ENCODE results near the gene MUC12. TPM values are rescaled to one million over a fixed set of nuclear protein-coding genes. Genes with fewer than 3 reads are reported as not detected.

MUC12 gene
- total RNA-seq, 2 donors from 2014 or later: not detected

DNA sequence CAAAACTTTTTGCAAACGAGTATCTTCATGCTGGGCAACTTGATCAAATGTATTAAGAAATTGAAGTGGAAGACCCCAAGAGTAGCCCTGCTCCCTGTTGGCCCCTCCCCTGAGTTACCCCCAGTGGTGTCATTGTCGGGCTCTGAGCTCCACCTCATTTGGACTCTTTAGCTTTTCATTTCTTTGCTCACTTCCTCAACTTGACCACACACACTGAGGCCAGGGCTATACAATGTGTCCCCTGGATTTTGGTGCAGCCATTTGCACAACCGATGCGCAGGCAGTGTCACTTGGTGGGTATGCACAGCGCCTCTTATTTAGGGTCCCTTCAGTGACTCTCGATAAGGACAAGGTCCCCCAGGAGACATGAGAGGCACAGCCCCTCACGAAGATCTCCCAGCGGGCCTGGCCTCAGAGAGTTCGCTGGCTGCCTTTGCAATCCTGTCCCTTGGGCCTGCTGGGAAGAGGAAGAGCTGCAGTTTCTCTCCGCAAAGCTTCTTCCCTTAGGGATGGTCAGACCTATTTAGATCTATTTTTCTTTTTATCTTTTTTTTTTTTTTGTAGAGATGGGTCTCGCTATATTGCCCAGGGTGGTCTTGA lies 22.5 kb upstream of the MUC12 start:
- DNase-seq (ENCODE audit: low spot score) (no peak), ATAC-seq (no peak)
- Mint-ChIP-seq H3K27ac (no peak overlapping the region), H3K4me3 (no peak overlapping the region), H3K36me3 (no peaks in the 10 kb centered on the region), H3K9me3 (no peaks in the 10 kb centered on the region), H3K4me1 (ENCODE audit: low read depth in 2 of 2) (peaks cover 0 to 2% of the 10 kb centered on the region in 2 donors), H3K27me3 (peaks cover 24 to 34% of the 10 kb centered on the region in 2 donors)

DNA sequence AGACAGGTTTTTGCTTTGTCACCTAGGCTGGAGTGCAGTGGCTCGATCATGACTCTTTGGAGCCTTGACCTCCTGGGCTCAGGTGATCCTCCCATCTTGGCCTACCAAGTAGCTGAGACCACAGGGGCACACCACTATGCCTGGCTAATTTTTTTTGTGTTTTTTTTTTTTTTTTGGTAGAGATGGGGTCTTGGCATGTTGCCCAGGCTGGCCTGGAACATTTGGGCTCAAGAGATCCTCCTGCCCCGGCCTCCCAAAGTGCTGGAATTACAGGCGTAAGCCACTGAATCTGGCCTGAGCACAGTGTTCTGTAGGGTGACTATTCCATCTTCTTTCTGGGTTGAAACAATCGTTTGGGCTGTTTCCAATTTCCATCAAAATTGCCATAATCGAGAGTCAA lies 21.6 kb upstream of the MUC12 start:
- DNase-seq (ENCODE audit: low spot score): no peak
- Mint-ChIP-seq H3K4me1 (ENCODE audit: low read depth in 2 of 2) (peaks cover 0 to 2% of the 10 kb centered on the region in 2 donors), H3K27me3 (peaks cover 19 to 25% of the 10 kb centered on the region in 2 donors), H3K36me3 (no peaks in the 10 kb centered on the region), H3K9me3 (no peaks in the 10 kb centered on the region), H3K27ac (no peak overlapping the region), H3K4me3 (no peak overlapping the region)
- ATAC-seq: no peak

DNA sequence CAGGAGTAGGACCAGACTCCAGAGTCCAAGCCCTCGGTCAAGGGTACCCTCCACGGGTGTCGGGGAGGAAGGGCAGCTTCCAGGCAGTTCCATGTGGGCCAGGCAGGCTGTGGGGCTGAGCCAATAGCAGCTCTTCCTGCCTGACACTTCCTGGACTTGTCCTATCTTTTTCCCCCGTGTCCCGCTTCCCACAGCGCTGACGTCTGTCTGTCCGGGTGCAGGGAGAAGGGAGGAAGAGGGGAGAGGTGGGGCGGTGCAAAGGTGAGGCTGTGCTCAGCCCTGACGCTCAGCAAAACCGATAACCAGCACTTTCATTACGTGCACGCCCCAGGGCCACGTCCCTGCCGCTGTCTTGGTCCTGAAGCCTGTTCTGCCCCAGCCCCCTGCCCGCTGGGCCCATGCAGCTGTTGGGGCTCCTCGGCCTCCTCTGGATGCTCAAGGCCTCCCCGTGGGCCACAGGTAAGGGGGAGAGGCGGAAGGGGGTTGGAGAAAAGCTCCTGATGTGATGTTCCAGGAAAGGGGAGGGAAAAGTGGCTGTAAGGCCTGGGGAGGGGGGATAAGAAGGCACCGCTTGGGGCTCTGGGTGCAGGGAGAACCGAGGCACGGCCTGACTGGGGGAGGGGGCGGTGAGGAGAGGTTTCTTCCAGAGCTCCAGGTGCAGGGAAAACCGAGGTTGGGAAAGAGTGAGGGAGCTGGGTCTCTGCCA lies 20.0 kb upstream of the MUC12 start, which contains the start of gene MUC3A:
MUC3A (plus strand) TSS at position 308 of the 706 bp plus-strand sequence; CDS start at position 399, 91 bp downstream.
- Mint-ChIP-seq H3K4me3 (no peak within 1 kb of the TSS), H3K27me3 (peaks cover 15 to 24% of the 10 kb centered on the region in 2 donors), H3K27ac (no peak within 1 kb of the TSS), H3K9me3 (no peaks in the 10 kb centered on the region), H3K36me3 (no peaks in the 10 kb centered on the region), H3K4me1 (ENCODE audit: low read depth in 2 of 2) (peaks cover 0 to 2% of the 10 kb centered on the region in 2 donors)
- DNase-seq (ENCODE audit: low spot score): no peak
- ATAC-seq: no peak

DNA sequence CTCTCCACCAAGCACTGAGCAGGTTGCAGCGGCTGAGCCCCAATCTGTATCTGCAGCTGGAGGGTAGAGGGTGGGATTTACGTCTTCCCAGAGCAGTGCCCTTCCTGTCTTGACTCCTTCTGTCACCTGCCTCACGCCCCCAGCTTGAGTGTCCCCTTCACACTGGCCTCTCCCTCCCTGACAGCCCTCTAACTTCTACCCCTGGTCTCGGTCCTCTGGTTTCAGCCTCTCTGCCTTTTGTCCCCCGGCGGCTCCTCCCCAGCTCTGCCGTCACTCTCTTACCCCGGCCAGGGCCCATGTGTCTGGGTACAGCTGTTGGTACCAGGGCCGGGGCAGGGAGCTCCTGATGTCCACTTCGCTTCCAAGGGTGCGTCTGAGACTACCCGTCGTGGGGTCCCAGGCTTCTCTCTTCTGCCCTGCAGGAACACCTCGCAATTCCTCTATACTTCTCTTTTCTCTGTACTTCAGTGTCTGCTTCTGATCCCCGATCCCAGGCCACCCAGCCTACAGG lies 19.4 kb upstream of the MUC12 start:
- Mint-ChIP-seq H3K36me3 (no peaks in the 10 kb centered on the region), H3K27me3 (peaks cover 15 to 24% of the 10 kb centered on the region in 2 donors), H3K4me1 (ENCODE audit: low read depth in 2 of 2) (peaks cover 0 to 2% of the 10 kb centered on the region in 2 donors), H3K4me3 (no peak overlapping the region), H3K9me3 (no peaks in the 10 kb centered on the region), H3K27ac (no peak overlapping the region)
- peak in 1 of 2 donors; percentile 3 for ATAC-seq
- DNase-seq (ENCODE audit: low spot score): no peak

DNA sequence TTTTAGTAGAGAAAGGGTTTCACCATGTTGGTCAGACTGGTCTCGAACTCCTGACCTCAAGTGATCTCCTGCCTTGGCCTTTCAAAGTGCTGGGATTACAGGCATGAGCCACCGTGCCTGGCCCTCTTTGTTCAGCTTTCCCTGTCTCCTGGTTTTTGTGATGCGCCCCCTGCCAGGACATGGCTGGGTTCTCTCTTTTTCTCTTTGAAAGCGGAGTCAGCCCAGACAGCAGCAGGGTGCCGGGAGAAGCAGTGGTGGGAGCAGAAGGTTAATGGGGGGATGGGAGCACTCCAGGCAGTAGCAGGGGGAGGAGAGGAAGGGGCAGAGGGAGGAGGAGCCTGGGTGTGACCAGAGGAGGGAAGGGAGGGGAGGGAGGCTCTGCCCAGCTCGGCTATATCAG lies 18.2 kb upstream of the MUC12 start:
- no peak for ATAC-seq

DNA sequence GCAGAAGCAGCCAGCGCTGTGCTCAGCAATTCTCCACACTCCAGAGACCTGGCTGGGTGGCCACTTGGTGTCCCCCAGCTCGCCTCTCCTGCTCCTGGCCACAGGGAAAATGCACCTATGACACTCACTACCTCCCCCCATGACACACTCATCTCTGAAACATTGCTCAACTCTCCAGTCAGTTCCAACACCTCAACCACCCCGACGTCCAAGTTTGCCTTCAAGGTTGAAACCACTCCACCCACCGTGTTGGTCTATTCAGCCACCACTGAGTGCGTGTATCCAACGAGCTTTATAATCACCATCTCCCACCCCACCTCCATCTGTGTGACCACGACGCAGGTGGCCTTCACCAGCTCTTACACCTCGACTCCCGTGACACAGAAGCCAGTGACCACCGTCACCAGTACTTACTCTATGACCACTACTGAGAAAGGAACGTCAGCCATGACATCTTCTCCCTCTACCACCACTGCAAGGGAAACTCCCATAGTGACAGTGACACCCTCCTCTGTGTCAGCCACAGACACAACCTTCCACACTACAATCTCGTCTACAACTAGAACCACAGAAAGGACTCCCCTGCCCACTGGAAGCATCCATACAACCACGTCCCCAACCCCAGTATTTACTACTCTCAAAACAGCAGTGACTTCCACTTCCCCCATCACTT lies 17.3 kb upstream of the MUC12 start:
- Mint-ChIP-seq H3K27me3 (peaks cover 7 to 10% of the 10 kb centered on the region in 2 donors), H3K36me3 (no peaks in the 10 kb centered on the region), H3K4me1 (ENCODE audit: low read depth in 2 of 2) (no peaks in the 10 kb centered on the region), H3K4me3 (no peak overlapping the region), H3K9me3 (no peaks in the 10 kb centered on the region), H3K27ac (no peak overlapping the region)
- ATAC-seq (peak in 1 of 2 donors; percentile 12), DNase-seq (ENCODE audit: low spot score) (no peak)

More for the DNA sequence above, 18.2 kb upstream of the MUC12 start:
- H3K4me1 Mint-ChIP-seq (ENCODE audit: low read depth in 2 of 2): no peaks in the 10 kb centered on the region
- H3K9me3 Mint-ChIP-seq: no peaks in the 10 kb centered on the region
- no peaks in the 10 kb centered on the region for H3K36me3 Mint-ChIP-seq
- no peak overlapping the region for H3K27ac Mint-ChIP-seq
- no peak for DNase-seq (ENCODE audit: low spot score)
- no peak overlapping the region for H3K4me3 Mint-ChIP-seq
- H3K27me3 Mint-ChIP-seq: peaks cover 9 to 12% of the 10 kb centered on the region in 2 donors

DNA sequence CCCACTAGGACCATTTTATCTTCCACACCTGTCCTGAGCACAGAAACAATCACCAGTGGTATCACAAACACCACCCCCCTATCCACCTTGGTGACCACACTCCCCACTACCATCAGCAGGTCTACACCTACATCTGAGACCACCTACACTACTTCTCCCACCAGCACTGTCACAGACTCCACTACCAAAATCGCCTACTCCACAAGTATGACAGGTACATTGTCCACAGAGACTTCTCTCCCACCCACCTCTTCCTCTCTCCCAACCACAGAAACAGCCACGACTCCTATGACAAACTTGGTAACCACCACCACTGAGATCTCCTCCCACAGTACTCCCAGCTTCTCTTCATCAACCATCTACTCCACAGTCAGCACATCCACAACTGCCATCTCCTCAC lies 16.7 kb upstream of the MUC12 start:
- H3K36me3 Mint-ChIP-seq: no peaks in the 10 kb centered on the region
- H3K4me1 Mint-ChIP-seq (ENCODE audit: low read depth in 2 of 2): no peaks in the 10 kb centered on the region
- H3K27ac Mint-ChIP-seq: no peak overlapping the region
- no peaks in the 10 kb centered on the region for H3K9me3 Mint-ChIP-seq
- peaks cover 7 to 10% of the 10 kb centered on the region in 2 donors for H3K27me3 Mint-ChIP-seq
- no peak overlapping the region for H3K4me3 Mint-ChIP-seq
- ATAC-seq (no peak), DNase-seq (ENCODE audit: low spot score) (no peak)

DNA sequence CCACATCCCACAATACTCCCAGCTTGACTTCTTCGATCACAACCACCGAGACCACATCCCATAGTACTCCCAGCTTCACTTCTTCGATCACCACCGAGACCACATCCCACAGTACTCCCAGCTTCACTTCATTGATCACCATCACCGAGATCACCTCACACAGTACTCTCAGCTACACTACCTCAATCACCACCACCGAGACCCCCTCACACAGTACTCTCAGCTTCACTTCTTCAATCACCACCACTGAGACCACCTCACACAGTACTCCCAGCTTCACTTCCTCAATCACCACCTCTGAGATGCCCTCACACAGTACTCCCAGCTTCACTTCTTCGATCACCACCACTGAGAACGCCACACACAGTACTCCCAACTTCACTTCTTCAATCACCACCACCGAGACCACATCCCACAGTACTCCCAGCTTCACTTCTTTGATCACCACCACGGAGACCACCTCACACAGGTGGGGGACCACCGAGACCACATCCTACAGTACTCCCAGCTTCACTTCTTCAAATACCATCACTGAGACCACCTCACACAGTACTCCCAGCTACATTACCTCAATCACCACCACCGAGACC lies 11.4 kb upstream of the MUC12 start:
- DNase-seq (ENCODE audit: low spot score): no peak
- peaks cover under 1 to 5% of the 10 kb centered on the region in 2 donors for H3K27me3 Mint-ChIP-seq
- no peak overlapping the region for H3K4me3 Mint-ChIP-seq
- H3K36me3 Mint-ChIP-seq: no peaks in the 10 kb centered on the region
- no peaks in the 10 kb centered on the region for H3K9me3 Mint-ChIP-seq
- ATAC-seq: peak in 1 of 2 donors; percentile 21
- no peak overlapping the region for H3K27ac Mint-ChIP-seq
- H3K4me1 Mint-ChIP-seq (ENCODE audit: low read depth in 2 of 2): no peaks in the 10 kb centered on the region

DNA sequence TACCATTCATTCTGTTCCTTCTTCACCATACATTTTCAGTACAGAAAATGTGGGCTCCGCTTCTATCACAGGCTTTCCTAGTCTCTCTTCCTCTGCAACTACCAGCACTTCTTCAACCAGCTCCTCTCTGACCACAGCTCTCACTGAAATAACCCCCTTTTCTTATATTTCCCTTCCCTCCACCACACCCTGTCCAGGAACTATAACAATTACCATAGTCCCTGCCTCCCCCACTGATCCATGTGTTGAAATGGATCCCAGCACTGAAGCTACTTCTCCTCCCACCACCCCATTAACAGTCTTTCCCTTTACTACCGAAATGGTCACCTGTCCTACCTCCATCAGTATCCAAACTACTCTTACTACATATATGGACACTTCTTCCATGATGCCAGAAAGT lies 9.5 kb upstream of the MUC12 start:
- ATAC-seq: no peak
- Mint-ChIP-seq H3K36me3 (no peaks in the 10 kb centered on the region), H3K9me3 (no peaks in the 10 kb centered on the region), H3K4me1 (ENCODE audit: low read depth in 2 of 2) (no peaks in the 10 kb centered on the region), H3K27me3 (peaks cover 6 to 13% of the 10 kb centered on the region in 2 donors), H3K27ac (no peak overlapping the region), H3K4me3 (no peak overlapping the region)
- no peak for DNase-seq (ENCODE audit: low spot score)

DNA sequence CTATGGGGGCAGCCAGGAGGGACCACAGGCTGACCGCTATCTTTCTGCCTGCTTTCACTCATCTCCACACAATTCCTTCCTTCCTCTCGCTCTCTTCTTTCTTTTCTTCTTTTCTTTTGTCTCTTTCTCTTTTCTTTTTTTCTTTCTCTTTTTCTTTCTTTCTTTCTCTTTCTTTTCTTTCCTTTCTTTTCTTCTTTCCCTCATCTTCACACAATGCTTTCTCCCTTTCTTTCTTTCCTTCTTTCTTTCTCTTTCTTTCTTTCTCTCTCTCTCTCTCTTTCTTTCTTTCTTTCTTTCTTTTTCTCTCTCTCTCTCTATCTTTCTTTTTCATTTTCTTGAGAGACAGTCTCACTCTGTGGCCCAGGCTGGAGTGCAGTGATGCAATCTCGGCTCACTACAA lies 6.8 kb upstream of the MUC12 start:
- Mint-ChIP-seq H3K4me1 (ENCODE audit: low read depth in 2 of 2) (peaks cover 12 to 14% of the 10 kb centered on the region in 2 donors), H3K27ac (no peak overlapping the region), H3K27me3 (peaks cover 19 to 29% of the 10 kb centered on the region in 2 donors), H3K9me3 (no peaks in the 10 kb centered on the region), H3K4me3 (no peak overlapping the region), H3K36me3 (no peaks in the 10 kb centered on the region)
- ATAC-seq: no peak
- DNase-seq (ENCODE audit: low spot score): no peak

DNA sequence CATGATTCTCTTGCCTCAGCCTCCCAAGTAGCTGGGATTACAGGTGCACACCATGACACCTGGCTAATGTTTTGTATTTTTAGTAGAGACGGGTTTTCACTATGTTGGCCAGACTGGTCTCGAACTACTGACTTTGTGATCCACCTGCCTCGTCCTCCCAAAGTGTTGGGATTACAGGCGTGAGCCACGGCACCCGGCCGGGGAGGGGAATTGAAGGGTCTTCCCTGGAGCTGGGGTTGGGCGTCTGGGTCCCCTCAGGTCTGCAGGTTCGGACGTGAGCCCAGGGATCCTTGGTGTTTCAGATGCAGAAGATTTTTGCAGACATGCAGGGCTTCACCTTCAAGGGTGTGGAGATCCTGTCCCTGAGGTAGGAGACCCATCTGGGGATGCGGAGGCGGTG lies 6.0 kb upstream of the MUC12 start:
- H3K4me3 Mint-ChIP-seq: no peak overlapping the region
- no peak for DNase-seq (ENCODE audit: low spot score)
- peaks cover 26 to 37% of the 10 kb centered on the region in 2 donors for H3K27me3 Mint-ChIP-seq
- no peaks in the 10 kb centered on the region for H3K36me3 Mint-ChIP-seq
- no peak for ATAC-seq
- H3K4me1 Mint-ChIP-seq (ENCODE audit: low read depth in 2 of 2): peaks cover 14 to 16% of the 10 kb centered on the region in 2 donors
- no peaks in the 10 kb centered on the region for H3K9me3 Mint-ChIP-seq
- H3K27ac Mint-ChIP-seq: no peak overlapping the region

DNA sequence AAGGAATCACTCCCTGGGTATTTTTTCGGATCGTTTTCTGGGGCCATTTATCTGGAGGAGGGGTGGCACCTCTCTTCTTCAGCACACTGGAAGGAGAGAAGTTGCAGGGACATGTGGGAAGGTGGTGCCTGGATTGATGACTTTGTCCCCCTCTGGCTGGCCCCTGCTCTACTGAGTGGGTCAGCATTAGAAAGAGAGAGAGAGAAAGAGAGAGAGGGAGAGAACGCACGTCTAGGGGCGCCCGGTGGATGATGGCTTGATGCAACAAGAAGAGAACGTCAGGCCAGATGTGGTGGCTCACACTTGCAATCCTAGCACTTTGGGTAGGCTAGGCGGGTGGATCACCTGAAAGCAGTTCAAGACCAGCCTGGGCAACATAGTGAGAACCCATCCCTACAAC lies 5.5 kb upstream of the MUC12 start:
- Mint-ChIP-seq H3K4me1 (ENCODE audit: low read depth in 2 of 2) (peaks cover 14 to 16% of the 10 kb centered on the region in 2 donors), H3K27ac (no peak overlapping the region), H3K9me3 (no peaks in the 10 kb centered on the region), H3K36me3 (no peaks in the 10 kb centered on the region), H3K4me3 (no peak overlapping the region), H3K27me3 (peaks cover 26 to 37% of the 10 kb centered on the region in 2 donors)
- ATAC-seq: no peak
- DNase-seq (ENCODE audit: low spot score): no peak

DNA sequence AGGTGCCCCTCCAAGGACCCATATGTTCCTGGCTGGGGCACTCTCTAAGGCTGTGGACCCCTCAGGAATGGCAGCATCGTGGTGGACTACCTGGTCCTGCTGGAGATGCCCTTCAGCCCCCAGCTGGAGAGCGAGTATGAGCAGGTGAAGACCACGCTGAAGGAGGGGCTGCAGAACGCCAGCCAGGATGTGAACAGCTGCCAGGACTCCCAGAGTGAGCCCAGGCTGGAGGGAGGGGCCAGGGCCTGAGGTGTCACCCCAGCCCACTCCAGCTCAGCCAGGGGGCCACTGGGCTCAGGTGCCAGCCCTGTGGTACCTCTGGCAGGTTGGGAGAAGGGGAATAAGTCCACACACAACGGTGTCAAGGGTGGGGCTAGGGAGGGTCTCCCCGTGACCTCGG lies 4.7 kb upstream of the MUC12 start:
- no peaks in the 10 kb centered on the region for H3K9me3 Mint-ChIP-seq
- peaks cover 31 to 37% of the 10 kb centered on the region in 2 donors for H3K27me3 Mint-ChIP-seq
- H3K4me3 Mint-ChIP-seq: no peak overlapping the region
- ATAC-seq (no peak), DNase-seq (ENCODE audit: low spot score) (no peak)
- no peaks in the 10 kb centered on the region for H3K36me3 Mint-ChIP-seq
- no peak overlapping the region for H3K27ac Mint-ChIP-seq
- peaks cover 14 to 16% of the 10 kb centered on the region in 2 donors for H3K4me1 Mint-ChIP-seq (ENCODE audit: low read depth in 2 of 2)

All from natural killer cell treated with Interleukin-12 subunit alpha and Interleukin-12 subunit beta and Interleukin-15 and Interleukin-18, amount 100 ng/mL, for 72 hours (primary cell).